Frontal cortex (tissue), 4 donors: Measurements from ENCODE around the gene MYOG. TPM values are rescaled to one million over a fixed set of nuclear protein-coding genes. Genes with fewer than 3 reads are reported as not detected.

Experiments used
- DNase-seq, 2 donors: peaks; one replicate each; pipeline ENCODE4 v3.0.0; 2012; ENCODE audit warnings: low spot score in 2 of 2
- FAIRE-seq: peaks from 2 replicates; lab custom pipeline; 2012; peaks lifted over from hg19 to GRCh38; lab: Jason Lieb, UNC
- total RNA-seq: library from RNA; depleted of rRNA; stranded (reverse); fragments of >200 nt; gene quantifications from one replicate; pipeline ENCODE4 v1.2.3, GENCODE V29; 2014
- donor health status: control.
- donor health status: control.
- donor health status: control.

The MYOG gene
- total RNA-seq = under 0.01 TPM

DNA sequence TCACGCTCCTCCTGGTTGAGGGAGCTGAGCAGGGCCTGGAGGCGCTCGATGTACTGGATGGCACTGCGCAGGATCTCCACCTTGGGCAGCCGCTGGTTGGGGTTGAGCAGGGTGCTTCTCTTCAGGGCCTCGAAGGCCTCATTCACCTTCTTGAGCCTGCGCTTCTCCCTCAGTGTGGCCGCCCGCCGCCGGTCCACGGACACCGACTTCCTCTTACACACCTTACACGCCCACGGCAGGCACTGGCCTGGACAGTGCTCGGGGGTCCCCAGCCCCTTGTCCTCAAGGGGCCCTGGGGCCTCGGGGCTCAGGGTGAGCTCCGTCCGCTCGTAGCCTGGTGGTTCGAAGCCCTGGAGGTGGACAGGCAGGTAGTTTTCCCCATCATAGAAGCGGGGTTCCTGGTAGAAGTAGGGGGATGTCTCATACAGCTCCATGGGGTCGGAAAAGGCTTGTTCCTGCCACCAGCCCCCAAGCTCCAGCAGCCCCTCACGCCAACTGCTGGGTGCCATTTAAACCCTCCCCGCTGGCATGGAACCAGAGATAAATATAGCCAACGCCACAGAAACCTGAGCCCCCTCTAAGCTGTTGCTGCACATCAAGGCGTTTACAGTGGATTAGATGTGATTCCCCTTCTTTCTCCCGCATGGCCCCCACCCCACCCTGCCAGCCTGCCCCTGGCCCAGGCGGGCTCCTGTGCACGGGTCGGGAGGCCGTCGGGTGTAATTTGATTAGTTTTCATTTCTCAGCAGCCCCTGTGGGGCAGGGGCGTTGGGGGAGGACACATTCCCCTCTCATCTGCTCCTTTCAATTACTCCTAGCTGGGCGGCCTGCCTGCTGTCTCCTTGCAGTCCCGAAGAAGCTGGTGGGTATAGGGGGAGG lies at the start of gene MYOG:
MYOG (minus strand) TSS at position 485 of the 879 bp plus-strand sequence; CDS start at position 434, 51 bp downstream.
- no peak for FAIRE-seq
- no peak for DNase-seq

DNA sequence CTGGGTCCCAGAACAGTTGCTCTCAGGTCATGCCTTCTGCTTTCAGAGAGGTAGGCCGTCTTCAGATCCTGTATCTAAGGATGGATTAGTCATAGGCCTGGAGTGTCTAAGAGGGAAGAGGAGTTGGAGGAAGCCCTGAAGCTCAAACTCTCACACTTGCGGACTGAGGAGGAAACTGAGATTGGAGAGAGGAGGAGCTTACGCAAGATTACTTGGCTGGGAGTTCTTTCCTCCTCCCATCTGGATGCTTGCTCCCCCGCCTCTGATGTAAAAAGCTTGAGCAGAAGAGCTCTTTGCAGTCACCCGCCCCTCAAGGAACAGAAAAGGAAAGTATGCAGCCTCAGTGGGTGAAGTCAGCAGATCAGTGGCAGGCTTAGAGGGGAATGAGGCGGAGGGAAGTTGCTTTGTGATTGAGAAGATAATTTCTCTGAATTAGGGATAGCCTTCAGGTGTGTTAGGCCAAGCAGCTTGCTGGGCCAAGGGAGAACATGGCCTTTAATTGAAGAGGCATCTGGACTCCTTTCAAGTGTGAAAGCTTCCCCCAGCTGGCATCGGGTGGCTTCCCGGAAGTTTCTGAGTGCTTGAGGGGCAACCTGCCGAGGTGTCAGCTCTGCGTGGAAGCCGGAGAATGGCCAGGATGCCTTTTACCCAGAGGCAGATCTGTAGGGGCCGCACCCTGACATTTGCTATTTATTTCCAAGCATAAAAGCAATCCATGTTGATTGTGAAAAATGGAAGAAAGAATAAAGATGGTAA lies 48.3 kb upstream of the MYOG start:
- FAIRE-seq (no peak), DNase-seq (no peak)

DNA sequence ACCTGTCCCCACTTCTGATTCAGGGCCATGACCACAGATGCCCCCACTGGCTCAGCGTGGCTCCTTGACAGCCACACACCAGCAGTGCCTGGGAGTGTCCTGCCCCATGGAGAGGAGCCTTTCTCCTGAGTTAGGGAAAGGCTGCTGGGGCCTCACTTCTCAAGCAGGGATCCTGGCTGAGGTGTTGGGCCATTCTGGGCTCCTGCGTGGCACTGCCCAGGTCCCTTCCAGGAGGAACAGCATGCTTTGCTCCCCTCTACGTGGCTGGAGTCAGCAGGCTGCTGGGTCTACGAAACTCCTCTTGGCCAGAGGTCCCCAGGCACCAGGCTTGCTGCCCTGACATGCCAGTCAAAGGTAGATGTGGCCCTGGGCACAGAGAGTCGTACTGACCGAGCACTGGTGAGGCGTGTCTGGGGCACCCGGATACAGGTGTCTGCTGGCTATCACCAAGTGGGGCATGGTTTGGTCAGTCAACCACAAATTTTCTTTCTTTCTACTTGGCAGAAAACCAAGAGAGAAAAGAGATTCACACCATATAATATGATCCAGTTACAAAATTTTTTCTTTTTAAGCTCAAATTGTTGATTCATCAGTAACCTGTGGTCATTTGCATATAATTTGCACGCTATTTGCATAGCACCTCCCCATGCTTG lies 45.9 kb upstream of the MYOG start:
- FAIRE-seq (no peak), DNase-seq (no peak)

DNA sequence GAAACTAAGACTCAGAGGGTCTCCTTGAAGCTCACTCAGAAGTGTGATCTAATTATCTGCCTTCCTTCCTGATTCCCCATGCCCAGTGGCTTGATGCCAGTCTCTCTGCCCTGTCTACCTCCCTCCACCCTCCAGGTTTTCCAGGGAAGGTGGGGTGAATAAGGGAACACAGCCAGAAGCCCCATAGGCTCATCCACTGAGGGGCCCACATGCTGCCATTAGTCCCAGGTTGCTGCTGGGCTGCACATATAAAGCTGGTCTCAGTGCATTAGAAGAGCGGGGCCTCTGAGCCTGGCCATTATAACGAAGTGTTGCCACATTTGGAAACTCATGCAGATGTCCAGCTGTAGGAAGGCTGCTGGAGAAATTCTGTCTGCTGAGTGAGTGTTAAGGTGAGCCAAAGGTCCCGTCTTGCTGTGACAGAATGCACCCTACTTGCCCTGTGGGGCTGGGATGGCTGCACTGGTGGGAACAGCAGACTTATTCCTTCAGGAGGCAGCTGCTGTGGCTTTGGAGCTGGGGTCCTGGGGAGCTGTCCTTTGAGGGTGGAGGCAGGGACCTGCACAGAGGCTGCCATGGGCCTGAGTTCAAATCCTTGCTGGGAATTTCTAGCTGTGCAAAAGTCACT lies 44.7 kb upstream of the MYOG start:
- no peak for DNase-seq
- FAIRE-seq = no peak

DNA sequence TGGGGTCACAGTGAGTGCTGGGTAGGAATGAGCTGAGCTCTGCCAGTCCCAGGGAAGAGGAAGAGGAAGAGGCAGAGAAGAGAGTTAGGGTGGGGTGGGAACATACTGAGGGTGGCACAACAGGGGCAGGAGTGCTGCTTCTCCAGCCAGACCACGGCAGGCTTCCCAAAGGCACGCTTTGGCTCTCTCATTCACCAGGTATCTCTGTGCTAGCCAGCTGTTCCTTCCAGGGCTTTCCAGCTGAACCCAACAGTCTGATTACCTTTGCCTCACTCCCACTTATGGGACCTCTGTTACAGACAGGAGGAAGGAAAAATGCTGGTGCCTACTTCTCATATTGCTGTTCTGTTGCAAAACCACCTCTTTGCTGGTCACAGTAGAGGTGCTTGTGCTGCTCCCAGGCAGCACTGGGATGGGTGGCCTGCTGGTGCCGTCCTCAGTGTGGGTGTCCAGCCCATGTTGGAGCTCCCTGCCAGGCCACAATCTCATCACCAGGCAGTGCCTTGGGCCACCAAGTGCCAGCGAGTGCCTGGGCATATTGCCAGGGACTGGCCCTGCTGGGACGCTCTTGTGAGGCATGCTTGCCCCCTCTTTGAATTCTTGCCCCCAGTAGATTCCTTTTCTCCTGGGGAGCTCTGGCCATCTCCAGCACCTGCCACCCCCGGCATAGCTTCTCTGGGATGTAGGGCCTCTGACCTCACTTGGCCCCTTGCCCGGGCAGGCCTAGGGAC lies 43.9 kb upstream of the MYOG start:
- peak; percentile 57 to 64 for DNase-seq
- FAIRE-seq = no peak

DNA sequence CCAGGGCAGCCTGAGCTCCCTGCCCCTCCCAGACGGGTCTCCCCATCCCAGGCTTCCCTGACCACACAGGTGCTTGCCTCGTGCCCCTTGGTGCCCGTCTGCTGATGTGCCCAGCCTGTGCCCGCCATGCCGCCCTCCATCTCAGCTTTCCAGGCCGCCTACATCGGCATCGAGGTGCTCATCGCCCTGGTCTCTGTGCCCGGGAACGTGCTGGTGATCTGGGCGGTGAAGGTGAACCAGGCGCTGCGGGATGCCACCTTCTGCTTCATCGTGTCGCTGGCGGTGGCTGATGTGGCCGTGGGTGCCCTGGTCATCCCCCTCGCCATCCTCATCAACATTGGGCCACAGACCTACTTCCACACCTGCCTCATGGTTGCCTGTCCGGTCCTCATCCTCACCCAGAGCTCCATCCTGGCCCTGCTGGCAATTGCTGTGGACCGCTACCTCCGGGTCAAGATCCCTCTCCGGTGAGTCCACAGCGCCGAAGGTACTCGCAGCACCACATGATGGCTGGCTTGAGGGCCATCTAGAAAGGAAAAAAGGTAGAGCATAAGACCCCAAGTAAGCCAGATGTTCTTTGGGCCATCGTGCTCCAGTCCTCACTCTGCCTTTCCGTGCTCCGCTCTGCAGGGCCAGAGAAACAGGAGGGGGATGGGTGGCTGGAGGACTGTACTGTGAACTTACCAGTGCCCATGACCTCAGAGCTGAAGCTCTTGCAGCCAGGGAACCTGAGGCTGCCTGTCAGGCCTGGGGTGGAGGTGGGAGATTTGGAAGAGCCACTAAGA lies 43.1 kb upstream of the MYOG start:
- no peak for DNase-seq
- no peak for FAIRE-seq

DNA sequence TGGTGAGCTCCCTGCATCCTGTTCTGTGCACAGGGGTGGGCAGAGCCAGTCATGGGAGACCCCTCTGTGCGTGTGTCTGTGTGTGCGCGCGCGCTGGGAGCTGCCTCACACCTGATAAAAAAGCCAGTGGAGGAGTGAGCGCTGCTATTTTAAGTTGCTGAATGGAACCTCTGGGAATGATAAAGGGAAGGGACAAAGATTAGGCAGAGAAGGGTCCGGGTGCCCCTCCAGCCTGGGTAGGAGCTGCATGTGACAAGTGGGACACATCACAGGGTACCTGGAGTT lies 42.6 kb upstream of the MYOG start:
- FAIRE-seq (no peak), DNase-seq (no peak)

DNA sequence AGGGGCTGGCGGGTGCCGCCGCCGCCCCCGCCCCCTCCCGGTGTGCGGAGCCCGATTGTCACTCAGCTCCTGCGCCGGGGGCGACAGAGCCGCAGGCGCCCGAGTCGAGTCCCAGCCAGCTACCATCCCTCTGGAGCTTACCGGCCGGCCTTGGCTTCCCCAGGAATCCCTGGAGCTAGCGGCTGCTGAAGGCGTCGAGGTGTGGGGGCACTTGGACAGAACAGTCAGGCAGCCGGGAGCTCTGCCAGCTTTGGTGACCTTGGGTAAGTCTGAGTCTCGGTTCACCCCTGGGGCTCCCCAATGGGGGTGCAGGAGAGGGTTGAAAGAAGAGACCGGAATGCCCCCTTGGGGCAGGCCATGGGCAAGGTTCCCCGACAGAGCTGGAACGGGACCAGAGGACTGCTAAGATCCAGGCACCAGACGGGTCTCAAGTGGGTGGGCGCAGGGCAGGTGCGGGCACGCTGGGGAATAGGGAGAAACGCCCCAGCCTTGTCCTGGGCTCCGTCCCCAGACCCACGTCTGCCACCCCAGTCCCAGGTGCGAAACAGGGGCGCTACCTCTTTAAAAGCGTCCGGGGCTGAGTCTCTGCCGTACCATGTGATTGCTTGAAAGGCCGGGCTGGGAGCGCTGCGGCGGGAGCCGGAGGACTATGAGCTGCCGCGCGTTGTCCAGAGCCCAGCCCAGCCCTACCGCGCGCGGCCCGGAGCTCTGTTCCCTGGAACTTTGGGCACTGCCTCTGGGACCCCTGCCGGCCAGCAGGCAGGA lies 42.0 kb upstream of the MYOG start, which contains the start of gene ADORA1:
ADORA1 (plus strand) TSS at position 61 of the 765 bp plus-strand sequence. CDS start 1,116 bp downstream, outside the sequence.
- DNase-seq (peak; percentile 74), FAIRE-seq (no peak)

DNA sequence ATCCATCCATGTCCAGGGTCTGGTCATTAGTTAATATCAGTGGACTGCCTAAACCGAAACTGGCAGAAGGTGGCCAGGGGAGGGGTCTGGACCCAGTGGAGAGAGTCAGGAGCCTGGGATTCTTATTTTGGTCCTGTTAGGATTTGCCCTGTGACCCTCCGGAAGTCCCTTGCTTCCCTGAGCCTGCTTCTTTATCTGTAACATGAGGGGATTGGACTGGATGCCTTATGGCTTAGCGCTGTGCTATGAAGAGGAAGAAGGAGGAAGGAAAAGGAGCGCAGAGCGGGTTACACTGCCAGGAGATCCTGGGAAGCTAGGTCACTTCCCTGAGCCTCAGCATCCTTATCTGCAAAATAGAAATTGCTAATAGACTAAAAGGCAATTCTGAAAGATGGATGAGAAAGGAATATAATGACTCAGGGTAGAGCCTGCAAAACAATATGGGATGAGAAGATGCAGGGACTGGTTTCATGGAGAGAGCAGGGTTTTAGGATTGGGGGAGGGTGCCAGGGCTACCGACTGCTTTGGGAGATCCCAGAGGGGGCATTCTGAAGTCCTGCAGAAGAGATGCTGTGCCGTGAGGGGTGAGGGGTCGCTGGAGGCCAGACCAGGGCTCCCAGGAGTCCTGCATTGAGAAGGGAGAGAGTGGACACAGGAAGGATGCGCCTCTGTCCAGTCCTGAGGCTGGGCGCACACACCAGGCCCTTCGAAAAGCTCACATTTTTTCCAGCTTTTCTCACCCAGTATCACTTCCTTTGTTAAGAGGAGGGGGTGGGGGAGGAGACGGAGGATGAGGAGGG lies 41.3 kb upstream of the MYOG start:
- DNase-seq (no peak), FAIRE-seq (no peak)

DNA sequence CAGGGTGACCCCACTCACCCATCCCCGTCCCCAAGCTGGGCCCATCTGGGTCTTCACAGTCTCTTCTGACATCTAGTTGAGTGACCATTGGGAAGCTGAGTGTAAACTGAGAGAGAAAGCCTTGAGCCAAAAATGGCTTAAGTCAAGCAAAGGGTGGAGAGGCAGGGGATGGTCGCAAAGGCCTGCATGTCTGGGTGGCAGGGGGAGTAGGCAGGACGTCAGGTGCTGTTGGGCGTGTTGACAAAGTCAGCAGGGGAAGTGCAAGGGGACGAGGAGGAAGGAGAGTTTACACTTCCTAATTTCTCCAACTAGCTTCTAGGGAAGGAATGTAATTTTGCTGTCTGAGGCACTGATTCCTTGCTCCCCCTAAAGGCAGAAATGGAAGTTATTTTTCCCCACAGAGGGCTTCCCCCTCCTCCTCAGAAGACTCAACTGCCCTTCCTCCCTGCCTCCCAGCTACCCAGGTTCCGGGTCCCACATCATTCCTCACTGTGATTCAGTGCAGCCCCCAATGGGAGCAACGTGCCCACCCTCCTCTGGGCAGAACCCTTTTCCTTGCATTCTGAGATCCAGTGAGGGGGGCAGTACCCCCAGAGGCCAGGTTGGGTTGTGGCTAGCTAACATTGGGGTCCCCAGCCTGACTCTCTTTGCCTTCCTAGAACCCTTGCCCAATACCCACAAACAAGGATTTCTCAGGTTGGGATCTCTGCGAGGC lies 40.5 kb upstream of the MYOG start:
- DNase-seq = peak in 1 of 2 donors; percentile 33
- FAIRE-seq = no peak

DNA sequence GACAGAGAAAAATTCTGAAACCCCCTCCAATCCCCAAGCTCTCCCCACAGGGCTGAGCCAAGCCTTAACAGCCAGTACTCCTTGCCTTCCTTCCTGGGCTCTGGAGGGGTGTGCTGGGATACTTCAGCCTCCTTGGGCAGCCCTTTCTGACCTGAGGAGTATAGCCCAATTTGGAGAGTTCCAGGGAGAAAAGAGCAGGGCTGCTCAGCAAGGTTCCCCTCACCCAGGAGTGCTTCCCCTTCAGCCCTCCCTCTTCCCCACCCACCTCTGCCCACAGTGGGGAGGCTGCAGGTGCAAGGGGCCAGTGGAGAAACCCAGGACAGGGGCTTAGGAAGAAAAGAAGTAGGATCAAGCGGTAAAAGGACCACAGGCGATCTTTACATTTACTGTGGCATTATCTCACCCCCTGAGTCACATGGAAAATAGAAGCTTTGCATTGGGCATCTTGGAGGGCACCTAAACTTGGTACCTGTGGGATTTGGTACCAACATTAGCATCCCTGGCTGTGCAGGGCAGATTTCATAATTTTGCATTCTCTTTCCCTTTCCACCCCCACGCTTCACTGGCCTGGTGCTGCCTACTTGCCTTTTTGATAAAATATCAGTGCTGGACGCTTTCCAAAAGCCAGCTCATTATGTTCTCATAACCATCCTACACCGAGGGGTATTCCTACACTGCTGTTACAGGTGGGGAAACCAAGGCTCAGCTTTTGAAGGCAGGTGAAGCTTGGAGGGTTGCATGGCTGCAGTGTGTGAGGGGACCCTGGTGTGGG lies 38.9 kb upstream of the MYOG start:
- FAIRE-seq = no peak
- DNase-seq = no peak

DNA sequence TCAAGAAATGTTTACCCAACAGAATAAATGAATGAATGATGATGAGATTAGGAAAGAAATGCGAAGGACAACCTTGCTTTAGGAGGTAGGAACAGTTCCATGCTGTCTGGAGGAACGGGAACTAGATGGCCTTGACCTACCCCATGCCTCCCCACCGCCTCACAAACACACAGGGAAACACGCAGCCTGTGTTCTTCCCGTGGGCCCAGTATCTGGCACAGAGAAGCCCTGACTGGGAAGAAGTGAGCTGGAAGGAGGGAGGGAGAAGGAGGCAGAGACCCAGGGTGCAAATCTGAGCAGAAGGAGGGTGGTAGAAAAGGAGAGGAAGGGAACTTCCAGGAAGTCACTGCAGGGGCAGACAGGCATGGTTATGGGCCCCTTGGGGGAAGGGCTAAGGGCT lies 38.2 kb upstream of the MYOG start:
- no peak for FAIRE-seq
- DNase-seq = no peak

DNA sequence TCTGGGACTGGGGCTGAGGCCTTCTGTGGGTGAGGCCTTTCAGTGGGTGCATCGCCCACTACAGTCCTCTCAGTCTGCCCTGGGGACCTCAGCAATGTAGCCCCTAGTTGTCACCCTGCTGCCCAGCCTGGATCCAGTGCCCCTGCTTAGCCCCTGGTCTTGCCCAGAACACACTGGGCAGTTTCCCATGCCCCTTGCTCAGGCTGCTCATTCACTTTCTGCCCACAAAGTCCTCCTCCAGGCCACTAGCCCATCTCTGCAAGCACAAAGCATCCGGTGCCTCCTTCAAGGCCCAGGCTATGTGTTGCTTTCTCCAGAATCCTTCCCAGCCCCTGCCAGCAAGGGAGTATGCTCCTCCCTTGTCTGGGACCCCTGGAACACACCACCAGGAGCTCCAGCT lies 36.3 kb upstream of the MYOG start:
- FAIRE-seq (no peak), DNase-seq (no peak)

DNA sequence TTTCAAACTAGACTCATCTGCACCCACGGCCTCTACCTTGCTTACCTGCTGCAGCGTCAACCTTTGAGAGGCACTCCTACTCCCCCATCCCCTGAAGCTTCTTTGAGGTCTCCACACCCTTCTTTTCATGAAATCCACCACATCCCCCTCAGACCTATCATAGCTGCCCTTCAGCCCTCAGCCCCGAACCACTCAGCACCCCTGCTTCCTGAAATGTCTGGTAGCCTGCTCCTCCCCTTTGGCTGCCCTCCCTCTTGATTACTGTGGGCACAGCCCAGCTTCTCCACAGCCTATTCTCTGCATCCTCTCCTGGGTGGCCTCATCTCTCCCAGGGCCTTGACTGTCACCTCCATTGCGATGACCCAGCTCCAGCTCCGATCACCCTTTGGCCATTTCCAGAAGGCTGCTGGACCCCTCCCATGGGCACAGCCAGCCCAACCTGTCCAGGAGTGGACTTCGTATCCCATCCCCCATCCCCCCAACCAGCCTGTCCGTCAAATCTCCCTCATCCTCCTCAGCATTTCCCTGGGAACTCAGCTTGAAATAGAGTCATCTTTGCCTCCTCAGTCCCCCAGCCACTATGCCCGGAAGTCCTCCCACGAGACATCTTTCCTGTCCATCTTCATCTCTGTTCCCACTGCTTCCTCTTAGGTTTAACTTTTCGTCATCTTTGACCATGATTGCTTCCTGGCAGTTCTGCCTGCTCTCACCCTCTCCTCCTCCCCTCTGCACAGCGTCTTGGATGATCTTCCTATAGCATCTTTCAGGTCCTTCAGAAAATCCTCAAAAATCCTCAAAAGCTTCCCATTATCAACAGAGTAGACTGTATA lies 35.6 kb upstream of the MYOG start:
- FAIRE-seq (no peak), DNase-seq (no peak)
